Measurements from ENCODE around the gene RNF225. TPM values are rescaled to one million over a fixed set of nuclear protein-coding genes. Genes with fewer than 3 reads are reported as not detected.

Gene RNF225
- total and polyA plus RNA-seq, 9 of the 15 experiments (the other 6 are each of a cell fraction or from before 2014, with no cell fraction given): 0.33 TPM; not detected in 8

GRCh38 chr19:58386576-58387337 is 8.7 kb upstream of the RNF225 start, which contains the start of gene RPS5:
RPS5 (plus strand) TSS chr19:58387269; CDS start chr19:58388138, 869 bp downstream.
- DNase-seq (ENCODE audit: extremely low read depth in 1 of 4, low spot score in 3 of 4): peak; percentile 93 to 99 (median 96)
- H3K9ac ChIP-seq (ENCODE audit: insufficient read depth in 1 of 2, low read depth in 2 of 2, low read length in 2 of 2): peak within 1 kb of the TSS; percentile 98 to 99
- no peaks in the 10 kb centered on the region for H3K9me1 ChIP-seq (ENCODE audit: control insufficient read depth, insufficient read depth, low read length)
- H3K27me3 ChIP-seq (ENCODE audit: control insufficient read depth in 2 of 2, insufficient read depth in 2 of 2, low read length in 2 of 2): no peaks in the 10 kb centered on the region
- CTCF ChIA-PET (ENCODE audit: low intra/inter-chr PET ratio): no interaction called here
- under 1% methylated on average over 61 of the region's 64 CpGs for WGBS (ENCODE audit: insufficient coverage, low coverage, missing lambda C conversion rate)
- peaks cover 29 to 41% of the 10 kb centered on the region in 2 experiments for H3K4me1 ChIP-seq (replicated peaks in 1 of 2; ENCODE audit: control insufficient read depth in 2 of 2, insufficient read depth in 2 of 2, low read length in 2 of 2)
- peak; percentile 98 for FAIRE-seq
- peak; percentile 90 for ATAC-seq
- H2AFZ ChIP-seq (ENCODE audit: low read depth, low read length): peak within 1 kb of the TSS; percentile 76
- H3K79me2 ChIP-seq (ENCODE audit: control insufficient read depth, insufficient read depth, low read length): peaks cover 70% of the 10 kb centered on the region
- H3K9me3 ChIP-seq (replicated peaks; ENCODE audit: control insufficient read depth, insufficient read depth, low read depth, low read length): no peaks in the 10 kb centered on the region
- peak within 1 kb of the TSS; percentile 100 for H3K4me2 ChIP-seq (ENCODE audit: insufficient read depth, low read length)
- peak within 1 kb of the TSS; percentile 92 for H3K4me3 ChIP-seq
- peaks cover 10% of the 10 kb centered on the region for H4K20me1 ChIP-seq (replicated peaks; ENCODE audit: control insufficient read depth, insufficient read depth, low read length)
- intact Hi-C loops (cut with micrococcal nuclease) (loop anchor here (5.0 kb wide), 1 partner anchor 204 kb away; the partner anchor contains the start of gene ZNF274), in situ Hi-C loops (cut with MboI) (no loop called here)
- BruUV-seq (replicated peaks): TSS peak; percentile 87
- POLR2A ChIA-PET: interaction anchor here (0.7 to 2.0 kb wide), 7 partner anchors 10 to 60 kb away, joined by 3 to 8 read pairs (median 4); partner anchors contain the start of genes ZNF497 and ZSCAN22
- peak within 1 kb of the TSS; percentile 93 for H3K27ac ChIP-seq (ENCODE audit: extremely low read depth, low read depth, low read length)
- H3K36me3 ChIP-seq (ENCODE audit: control insufficient read depth, insufficient read depth, low read length): peaks cover 41% of the 10 kb centered on the region
- TF ChIP-seq RBM34 (IDR thresholded peaks at IDR 0.05; ENCODE audit: borderline replicate concordance, insufficient read depth, low read length): no peak
- peak; percentile 96 for TF ChIP-seq TAF7 (tag; IDR thresholded peaks at IDR 0.05)
- peak; percentile 91 for TF ChIP-seq ZNF511 (CRISPR knock-in tag; IDR thresholded peaks at IDR 0.05)
- peak; percentile 80; the same call in 1 of the 2 replicates for TF ChIP-seq CUX1 (CRISPR knock-in tag; IDR thresholded peaks at IDR 0.05)
- no peak for TF ChIP-seq EGR1 (conservative IDR thresholded peaks at IDR 0.05)
- TF ChIP-seq NRF1 (conservative IDR thresholded peaks at IDR 0.05 in 1 of 2, IDR thresholded peaks at IDR 0.05 in 1 of 2): peak; percentile 96 to 97
- peak; percentile 47; the same call in 1 of the 2 replicates for TF ChIP-seq THAP12 (CRISPR knock-in tag; IDR thresholded peaks at IDR 0.05)
- peak; percentile 93 for TF ChIP-seq MBD2 (IDR thresholded peaks at IDR 0.05; ENCODE audit: borderline replicate concordance, low read depth)
- peak; percentile 93 for TF ChIP-seq ELF2 (CRISPR knock-in tag; IDR thresholded peaks at IDR 0.05)
- TF ChIP-seq SNAPC5 (CRISPR knock-in tag; IDR thresholded peaks at IDR 0.05): no peak
- TF ChIP-seq NFYB (IDR thresholded peaks at IDR 0.05; ENCODE audit: extremely low read depth, insufficient read length): peak; percentile 42
